Activated naive CD8-positive, alpha-beta T cell (primary cell): ENCODE results near the gene IRF2BPL.

Experiments
- H3K27ac Mint-ChIP-seq: one replicate; pipeline ENCODE4 v1.8.0; 2021; ENCODE audit warnings: mixed read lengths
- H3K27me3 Mint-ChIP-seq: one replicate; pipeline ENCODE4 v1.8.0; 2021; ENCODE audit warnings: mixed read lengths
- H3K36me3 Mint-ChIP-seq: one replicate; pipeline ENCODE4 v1.8.0; 2021; ENCODE audit warnings: mixed read lengths
- H3K4me1 Mint-ChIP-seq: one replicate; pipeline ENCODE4 v1.8.0; 2021; ENCODE audit warnings: low read depth, mixed read lengths
- H3K4me3 Mint-ChIP-seq: one replicate; pipeline ENCODE4 v1.8.0; 2021; ENCODE audit warnings: mild to moderate bottlenecking, mixed read lengths
- H3K9me3 Mint-ChIP-seq: one replicate; pipeline ENCODE4 v1.8.0; 2021; ENCODE audit warnings: low read depth, mixed read lengths

The IRF2BPL gene

DNA sequence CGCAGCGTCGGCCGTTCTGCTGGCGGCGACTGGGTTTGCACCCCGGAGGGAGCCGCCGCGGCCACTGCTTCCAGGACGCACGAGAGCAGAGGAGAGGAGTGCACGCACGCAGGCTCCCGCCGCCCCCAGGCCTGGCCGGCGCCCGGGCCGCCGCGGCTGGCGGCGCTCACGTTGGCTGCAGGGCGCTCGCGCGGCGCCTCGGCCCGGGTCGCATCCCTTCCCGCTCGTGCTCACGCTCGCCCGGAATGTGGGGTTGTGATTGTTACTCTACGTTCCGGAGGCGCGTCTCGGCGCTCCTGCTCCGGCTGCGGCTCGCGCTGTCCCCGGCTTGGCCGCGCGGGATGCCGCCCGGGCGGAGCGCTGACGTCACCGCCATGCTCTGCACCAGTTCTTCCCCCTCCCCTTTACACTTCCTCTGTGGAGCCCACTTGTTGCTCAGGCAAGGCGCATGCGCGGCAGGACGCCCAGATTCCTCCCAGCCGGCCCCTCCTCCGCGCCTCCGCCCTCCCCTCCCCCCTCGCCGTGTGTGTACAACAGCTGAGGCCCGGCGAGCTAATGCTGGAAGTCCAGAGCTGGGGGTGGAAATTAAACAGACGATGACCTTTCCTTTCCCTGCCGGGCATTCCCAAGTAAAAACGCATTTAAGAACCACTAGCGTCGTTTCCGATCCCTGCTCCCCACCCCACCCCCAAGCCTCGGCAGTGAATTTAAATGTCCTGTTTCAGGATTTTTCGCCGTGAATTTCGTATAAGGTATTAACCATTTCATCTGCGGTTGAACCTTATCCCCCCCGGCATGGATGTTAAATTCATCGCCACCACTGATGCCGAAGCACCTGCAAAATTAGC is at the start of gene IRF2BPL:
TSS of gene IRF2BPL (minus strand) at position 325 of the 848 bp plus-strand sequence. CDS start 916 bp downstream, outside the sequence.
- Mint-ChIP-seq H3K4me1 (peaks cover 64% of the 10 kb centered on the region), H3K4me3 (peak within 1 kb of the TSS; percentile 96), H3K27ac (peak within 1 kb of the TSS; percentile 92), H3K9me3 (no peaks in the 10 kb centered on the region), H3K27me3 (no peaks in the 10 kb centered on the region), H3K36me3 (peaks cover 10% of the 10 kb centered on the region)

DNA sequence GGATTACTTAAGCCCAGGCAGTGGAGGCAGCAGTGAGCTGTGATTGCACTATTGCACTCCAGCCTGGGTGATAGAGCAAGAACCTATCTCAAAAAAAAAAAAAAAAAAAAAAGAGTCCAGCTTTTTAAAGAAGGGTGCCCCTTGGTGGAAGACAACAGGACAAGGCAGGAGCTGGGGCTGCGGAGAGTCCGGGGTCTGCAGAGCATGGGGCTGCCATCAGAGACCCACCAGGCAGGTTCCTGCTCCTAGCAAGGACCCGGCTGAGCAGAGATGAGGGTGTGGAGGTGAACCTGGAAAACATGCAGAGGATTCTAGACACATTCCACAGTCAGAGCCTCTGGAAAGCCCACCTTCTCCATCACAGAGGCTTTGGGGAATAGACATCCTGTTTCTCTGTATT is 48.5 kb upstream of the IRF2BPL start:
- Mint-ChIP-seq H3K4me1 (no peaks in the 10 kb centered on the region), H3K4me3 (no peak overlapping the region), H3K27me3 (no peaks in the 10 kb centered on the region), H3K36me3 (peaks cover 2% of the 10 kb centered on the region), H3K27ac (no peak overlapping the region), H3K9me3 (no peaks in the 10 kb centered on the region)

DNA sequence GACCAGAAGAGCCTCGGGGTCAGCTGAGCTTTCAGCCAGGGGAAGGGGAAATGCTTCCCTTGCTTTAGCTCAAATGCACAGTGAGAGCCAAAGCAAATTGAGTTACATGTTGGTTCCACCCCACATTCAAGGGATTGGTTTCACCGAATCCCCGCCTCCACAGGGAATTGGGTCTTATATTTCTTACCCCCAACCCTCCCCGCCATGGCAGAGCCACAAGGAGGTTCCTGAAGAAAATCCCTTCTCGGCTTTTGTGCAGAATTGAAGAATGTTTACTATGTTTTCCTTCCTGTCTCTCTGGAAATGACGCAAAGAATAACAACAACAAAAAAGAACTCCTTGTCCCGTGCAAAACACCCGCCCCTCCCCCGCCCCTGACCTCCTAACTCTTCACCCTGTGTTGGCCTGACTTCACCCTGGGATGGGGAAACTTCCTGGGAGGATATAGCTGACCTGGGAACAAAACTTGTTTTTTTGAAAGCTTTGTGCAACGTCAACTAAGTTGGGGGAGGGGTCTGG is 47.7 kb upstream of the IRF2BPL start:
- H3K4me3 Mint-ChIP-seq: no peak overlapping the region
- no peaks in the 10 kb centered on the region for H3K4me1 Mint-ChIP-seq
- no peaks in the 10 kb centered on the region for H3K27me3 Mint-ChIP-seq
- no peaks in the 10 kb centered on the region for H3K9me3 Mint-ChIP-seq
- peaks cover 2% of the 10 kb centered on the region for H3K36me3 Mint-ChIP-seq
- H3K27ac Mint-ChIP-seq: no peak overlapping the region

DNA sequence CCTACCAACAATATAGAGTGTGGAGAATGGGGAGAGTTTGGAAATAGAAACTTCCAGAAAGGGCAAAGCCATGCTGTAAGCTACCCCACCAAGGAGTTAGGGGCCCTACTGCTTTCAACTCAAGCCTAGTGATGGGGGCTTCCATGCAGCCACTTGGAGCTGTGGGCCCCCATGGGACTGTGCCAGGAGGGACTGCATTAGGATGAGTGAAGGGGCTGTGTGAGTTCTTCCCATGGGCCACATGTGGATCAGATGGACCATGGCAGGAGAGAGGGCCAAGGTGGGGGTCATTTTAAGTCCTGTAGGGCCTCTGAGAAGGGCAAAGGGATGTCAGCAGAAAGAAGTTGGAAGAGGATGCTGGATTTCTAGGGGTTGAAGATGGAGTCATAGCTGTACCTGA is 46.5 kb upstream of the IRF2BPL start:
- Mint-ChIP-seq H3K4me3 (no peak overlapping the region), H3K4me1 (no peaks in the 10 kb centered on the region), H3K9me3 (no peaks in the 10 kb centered on the region), H3K27ac (no peak overlapping the region), H3K36me3 (no peaks in the 10 kb centered on the region), H3K27me3 (peaks cover 1% of the 10 kb centered on the region)

DNA sequence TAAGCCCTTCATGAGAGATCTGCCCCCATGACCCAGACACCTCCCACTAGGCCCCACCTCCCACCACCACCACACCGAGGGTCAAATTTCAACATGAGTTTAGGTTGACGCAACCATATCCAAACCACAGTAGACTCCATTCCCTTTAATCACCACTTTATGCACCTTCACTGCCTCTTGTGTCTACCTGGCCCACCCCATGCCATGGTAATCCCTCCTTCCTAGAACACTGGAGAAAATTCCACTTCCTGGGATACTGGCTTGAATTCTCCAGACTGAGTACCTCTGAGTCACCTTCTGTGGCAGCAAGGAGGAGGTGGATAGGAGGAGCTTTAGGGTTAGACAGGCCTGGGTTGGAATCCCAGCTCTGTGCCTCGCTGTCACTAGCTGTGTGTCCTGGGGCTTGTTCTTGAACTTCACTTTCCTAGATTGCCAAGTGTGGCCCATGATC is 43.5 kb upstream of the IRF2BPL start:
- Mint-ChIP-seq H3K27ac (no peak overlapping the region), H3K36me3 (no peaks in the 10 kb centered on the region), H3K4me1 (no peaks in the 10 kb centered on the region), H3K4me3 (no peak overlapping the region), H3K9me3 (no peaks in the 10 kb centered on the region), H3K27me3 (peaks cover 3% of the 10 kb centered on the region)

DNA sequence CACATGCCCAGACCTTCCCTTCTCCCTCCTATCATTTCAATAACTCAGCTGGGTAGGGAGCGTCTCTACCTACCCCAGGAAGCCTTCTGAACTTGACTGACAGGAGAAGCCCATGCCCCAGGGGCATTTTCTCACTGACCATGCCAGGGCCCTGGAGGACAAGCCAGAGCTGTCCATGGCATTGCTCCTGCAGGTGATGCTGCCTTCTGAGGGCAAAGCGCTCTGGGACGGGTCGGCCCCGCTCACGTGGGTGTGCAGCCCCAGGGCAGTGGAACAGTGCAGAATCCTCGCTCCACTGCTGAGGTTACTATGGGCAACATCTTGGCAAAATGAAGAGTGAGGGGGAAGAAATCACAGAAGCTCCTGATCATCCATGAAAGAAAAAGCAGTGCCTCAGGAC is 41.0 kb upstream of the IRF2BPL start:
- Mint-ChIP-seq H3K4me1 (no peaks in the 10 kb centered on the region), H3K4me3 (no peak overlapping the region), H3K36me3 (no peaks in the 10 kb centered on the region), H3K9me3 (no peaks in the 10 kb centered on the region), H3K27me3 (peaks cover 3% of the 10 kb centered on the region), H3K27ac (no peak overlapping the region)

DNA sequence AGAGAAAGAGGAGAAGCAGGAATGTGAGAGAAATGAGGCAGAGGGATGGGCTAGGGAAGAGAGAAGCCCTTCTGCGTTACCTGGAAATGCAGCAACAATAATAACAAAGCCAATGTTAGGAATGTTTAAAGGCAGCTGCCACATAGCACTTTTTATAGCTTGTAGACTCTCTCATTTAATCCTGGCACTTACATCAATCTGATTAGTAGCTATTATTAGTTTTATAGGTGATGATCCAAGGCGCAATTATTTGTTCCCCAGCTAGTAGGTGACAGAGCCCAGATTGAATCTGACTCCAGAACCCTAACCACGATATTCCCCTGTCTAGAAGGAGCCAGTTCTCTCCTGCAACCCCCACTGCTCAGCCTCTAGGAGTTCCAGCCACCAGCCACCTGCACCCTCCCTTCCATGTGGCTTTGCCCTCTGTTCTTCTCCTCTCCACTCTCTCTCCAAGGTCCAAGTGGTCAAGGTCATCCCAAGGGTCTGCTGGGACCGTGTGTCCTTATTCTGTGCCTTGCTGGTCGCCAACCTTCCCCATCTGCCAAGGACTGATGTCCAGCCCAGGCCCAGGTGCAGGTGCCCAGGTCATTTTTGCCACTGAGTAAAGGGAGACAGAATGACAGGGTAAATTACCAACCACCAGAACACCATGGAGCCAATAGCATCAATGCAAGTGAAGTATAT is 40.2 kb upstream of the IRF2BPL start:
- H3K9me3 Mint-ChIP-seq: no peaks in the 10 kb centered on the region
- H3K4me1 Mint-ChIP-seq: no peaks in the 10 kb centered on the region
- no peak overlapping the region for H3K27ac Mint-ChIP-seq
- H3K27me3 Mint-ChIP-seq: peaks cover 3% of the 10 kb centered on the region
- H3K36me3 Mint-ChIP-seq: no peaks in the 10 kb centered on the region
- H3K4me3 Mint-ChIP-seq: no peak overlapping the region

DNA sequence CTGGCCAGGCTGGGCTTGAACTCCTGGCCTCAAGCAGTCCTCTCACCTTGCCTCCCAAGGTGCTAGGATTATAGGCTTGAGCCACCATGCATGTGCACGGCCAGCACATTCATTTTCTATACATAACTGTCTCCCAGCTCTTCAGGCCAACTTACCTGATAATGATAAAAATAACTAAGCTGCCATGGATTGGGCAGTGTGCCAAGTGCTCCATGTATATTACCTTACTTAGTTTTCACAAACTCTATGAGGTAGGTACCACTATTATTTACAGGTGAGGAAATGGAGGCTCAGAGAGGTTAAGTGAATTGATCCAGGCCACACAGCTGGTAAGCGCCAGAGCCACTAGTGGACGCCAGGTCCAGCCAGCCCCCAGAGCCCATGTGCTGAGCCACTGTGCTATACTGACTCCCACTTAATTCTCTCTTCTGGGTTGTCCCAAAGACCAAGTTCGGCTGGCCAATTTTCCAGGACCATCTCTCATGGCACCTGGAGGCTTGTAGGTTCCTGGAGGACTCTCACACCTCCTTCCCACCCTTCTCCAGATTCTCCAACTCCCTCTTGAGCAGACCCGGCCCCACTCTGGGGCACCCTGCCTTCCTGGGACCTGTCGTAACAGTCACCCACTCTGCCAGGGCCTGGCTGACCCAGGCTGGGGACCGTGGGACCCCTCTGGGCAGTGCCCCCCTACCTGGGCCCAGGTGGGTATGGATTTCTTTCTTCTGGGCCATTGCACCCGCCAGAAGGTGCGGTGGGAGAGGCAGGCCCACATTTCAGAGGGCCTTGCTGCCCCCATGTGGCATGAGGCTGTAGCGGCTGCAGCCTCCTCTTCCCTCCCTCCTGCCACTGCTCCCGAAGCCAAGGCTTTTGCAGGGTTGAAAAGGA is 39.4 kb upstream of the IRF2BPL start:
- H3K9me3 Mint-ChIP-seq: no peaks in the 10 kb centered on the region
- no peak overlapping the region for H3K4me3 Mint-ChIP-seq
- H3K4me1 Mint-ChIP-seq: no peaks in the 10 kb centered on the region
- no peaks in the 10 kb centered on the region for H3K36me3 Mint-ChIP-seq
- peaks cover 3% of the 10 kb centered on the region for H3K27me3 Mint-ChIP-seq
- no peak overlapping the region for H3K27ac Mint-ChIP-seq

DNA sequence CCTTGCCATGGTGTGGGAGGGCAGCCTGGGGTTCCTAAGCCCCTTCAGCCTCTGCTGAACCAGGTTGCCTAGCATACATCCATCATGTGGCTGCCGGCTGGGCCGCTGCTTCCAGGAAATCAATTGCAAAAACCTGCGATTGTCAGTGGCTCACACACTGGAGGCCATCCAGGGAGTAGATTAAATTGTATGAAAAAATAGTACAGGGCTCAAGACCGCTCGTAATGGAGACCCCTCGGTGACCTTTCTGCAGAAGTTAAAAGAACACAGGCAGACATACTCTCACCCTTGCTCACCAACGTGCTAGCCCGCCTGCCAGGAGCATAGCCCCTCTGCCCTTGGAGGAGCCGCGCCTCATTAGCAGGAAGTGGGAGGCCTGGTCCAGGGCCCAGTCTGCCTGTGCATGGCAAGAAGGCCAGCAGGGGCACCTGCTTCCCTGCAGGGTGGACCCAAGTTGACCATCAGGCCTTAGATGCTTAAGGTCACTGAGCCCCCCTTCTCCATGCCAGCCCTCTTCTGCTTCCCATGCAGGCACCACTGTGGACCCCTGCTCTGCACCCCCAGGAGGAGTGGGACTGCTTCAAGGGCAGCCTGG is 38.2 kb upstream of the IRF2BPL start:
- peaks cover 3% of the 10 kb centered on the region for H3K27me3 Mint-ChIP-seq
- H3K27ac Mint-ChIP-seq: no peak overlapping the region
- H3K4me3 Mint-ChIP-seq: no peak overlapping the region
- no peaks in the 10 kb centered on the region for H3K36me3 Mint-ChIP-seq
- H3K4me1 Mint-ChIP-seq: no peaks in the 10 kb centered on the region
- H3K9me3 Mint-ChIP-seq: no peaks in the 10 kb centered on the region

DNA sequence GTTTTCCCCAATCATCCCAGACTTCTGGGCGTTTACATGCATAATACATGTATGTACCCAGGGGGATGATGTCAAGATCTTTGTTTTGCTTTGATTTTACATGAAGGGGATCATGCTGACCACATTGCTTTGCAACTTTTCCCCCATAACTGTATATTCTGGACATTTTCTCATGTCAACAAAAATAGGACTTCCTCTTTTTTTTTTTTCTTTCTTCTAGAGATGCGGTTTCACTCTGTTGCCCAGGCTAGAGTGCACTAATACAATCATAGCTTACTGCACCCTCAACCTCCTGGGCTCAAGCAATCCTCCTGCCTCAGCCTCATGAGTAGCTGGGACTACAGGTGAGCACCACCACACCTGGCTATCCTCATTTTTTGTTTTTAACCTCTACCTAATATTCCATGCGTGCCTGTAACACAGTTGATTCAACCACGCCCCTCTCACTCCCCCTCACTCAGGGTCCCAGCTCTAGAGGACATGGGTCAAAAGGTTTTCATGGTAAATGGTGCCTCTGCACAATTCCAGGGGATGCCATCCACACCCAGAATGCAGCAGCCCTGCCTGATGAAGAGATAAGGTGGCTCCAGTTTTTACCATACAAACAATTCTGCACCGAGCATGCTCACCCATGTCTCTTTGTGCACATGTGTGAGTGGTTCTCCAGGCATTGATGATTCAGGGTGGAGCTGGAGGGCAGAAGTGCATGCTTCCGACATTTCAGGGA is 37.5 kb upstream of the IRF2BPL start:
- Mint-ChIP-seq H3K27ac (no peak overlapping the region), H3K36me3 (no peaks in the 10 kb centered on the region), H3K4me1 (no peaks in the 10 kb centered on the region), H3K9me3 (no peaks in the 10 kb centered on the region), H3K4me3 (no peak overlapping the region), H3K27me3 (peaks cover 3% of the 10 kb centered on the region)

DNA sequence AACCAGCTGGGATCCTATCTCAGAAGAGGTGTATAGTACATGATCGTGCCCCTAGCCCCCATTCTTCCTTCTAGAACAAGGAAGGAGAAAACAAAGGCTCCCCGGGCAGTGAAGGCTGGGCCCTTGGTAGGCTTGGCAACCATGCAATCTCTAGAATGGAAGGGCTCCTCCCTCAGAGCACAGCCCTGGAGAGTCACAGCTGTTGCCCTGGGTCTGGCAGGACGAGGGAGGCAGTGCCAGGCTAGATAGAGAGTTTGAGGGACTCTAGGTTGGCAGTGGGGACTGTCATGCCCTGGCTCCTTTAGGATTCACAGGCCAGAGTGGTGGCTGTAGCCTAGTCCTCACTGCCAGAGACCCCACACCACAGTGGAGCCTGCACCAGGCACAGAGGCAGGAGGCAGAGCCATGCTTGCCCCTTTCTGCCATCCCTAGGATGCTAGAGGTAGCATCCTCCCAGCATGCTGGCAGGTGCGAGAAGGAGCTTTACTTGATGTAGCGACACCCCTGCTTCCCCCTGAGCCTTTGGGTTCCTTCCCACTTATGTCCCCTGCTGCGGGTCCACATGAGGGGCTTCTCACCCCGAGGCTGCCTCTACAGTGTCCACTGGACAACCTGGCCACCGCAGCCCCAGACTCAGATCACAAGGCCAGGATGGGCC is 36.1 kb upstream of the IRF2BPL start:
- no peak overlapping the region for H3K4me3 Mint-ChIP-seq
- H3K27ac Mint-ChIP-seq: no peak overlapping the region
- H3K9me3 Mint-ChIP-seq: no peaks in the 10 kb centered on the region
- H3K27me3 Mint-ChIP-seq: peaks cover 2% of the 10 kb centered on the region
- no peaks in the 10 kb centered on the region for H3K4me1 Mint-ChIP-seq
- no peaks in the 10 kb centered on the region for H3K36me3 Mint-ChIP-seq

DNA sequence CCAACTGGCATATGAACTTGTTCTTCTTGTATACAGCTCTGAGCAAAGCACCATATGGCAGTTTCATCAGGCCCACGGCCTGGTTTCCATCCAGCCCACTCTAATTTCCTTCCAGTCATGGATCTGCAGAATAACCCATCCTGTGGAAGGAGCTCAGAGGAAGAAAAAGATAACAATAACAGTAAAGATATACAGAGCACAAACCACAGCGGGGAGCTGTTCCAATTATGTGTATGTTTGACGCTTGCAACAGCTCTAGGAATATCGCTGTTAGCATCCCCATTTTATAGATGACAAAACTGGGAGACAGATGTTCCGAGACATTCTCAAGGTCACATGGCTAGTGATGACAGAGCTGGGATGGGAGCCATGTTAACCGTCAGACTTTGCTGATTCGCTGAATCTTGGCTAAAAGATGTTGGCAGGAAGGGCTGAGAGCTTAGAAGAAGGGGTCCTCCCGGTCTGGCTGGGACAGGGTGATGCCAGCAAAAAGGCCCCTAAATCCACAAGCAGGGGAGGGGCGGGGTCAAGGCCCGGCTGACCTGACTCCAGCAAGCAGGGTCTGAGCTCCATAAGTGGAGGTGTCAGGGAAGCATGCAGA is 35.2 kb upstream of the IRF2BPL start:
- peaks cover 2% of the 10 kb centered on the region for H3K27me3 Mint-ChIP-seq
- no peaks in the 10 kb centered on the region for H3K9me3 Mint-ChIP-seq
- H3K27ac Mint-ChIP-seq: no peak overlapping the region
- no peak overlapping the region for H3K4me3 Mint-ChIP-seq
- H3K4me1 Mint-ChIP-seq: no peaks in the 10 kb centered on the region
- no peaks in the 10 kb centered on the region for H3K36me3 Mint-ChIP-seq

DNA sequence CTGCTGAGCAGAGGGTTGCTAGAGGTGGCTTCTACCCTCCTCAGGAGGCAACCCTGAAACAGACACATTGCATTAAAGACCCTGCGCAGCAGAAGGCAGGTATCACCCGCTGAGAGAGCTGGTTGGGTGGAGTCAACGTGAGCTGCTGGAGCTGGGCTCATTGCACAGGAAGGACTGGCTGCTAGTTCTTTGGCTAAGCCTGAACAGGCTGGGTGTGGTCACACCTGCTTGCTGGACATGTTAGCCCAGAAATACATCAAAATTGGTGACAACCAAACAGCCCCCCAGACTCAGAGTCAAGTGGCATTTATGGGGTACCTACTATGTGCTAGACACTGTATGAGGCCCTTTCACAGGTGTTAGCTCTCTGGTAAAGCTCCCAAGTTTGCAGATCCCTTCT is 33.8 kb upstream of the IRF2BPL start:
- Mint-ChIP-seq H3K9me3 (no peaks in the 10 kb centered on the region), H3K27ac (no peak overlapping the region), H3K36me3 (no peaks in the 10 kb centered on the region), H3K4me3 (no peak overlapping the region), H3K4me1 (no peaks in the 10 kb centered on the region), H3K27me3 (no peaks in the 10 kb centered on the region)
